Mesothelial cell of epicardium (in vitro differentiated cells): Measurements from ENCODE around the gene KPTN. TPM values are rescaled to one million over a fixed set of nuclear protein-coding genes. Genes with fewer than 3 reads are reported as not detected.

Experiments used
- DNase-seq, 2 experiments: peaks; one replicate each; pipeline ENCODE4 v3.0.0; 2021; ENCODE audit warnings: low spot score in 2 of 2; ENCODE audit not compliant: unreplicated experiment in 2 of 2
- H3K27ac Mint-ChIP-seq: 2 replicates; pipeline ENCODE4 v1.8.0; 2021; ENCODE audit warnings: mixed read lengths
- H3K27me3 Mint-ChIP-seq: 2 replicates; pipeline ENCODE4 v1.8.0; 2021; ENCODE audit warnings: low read depth, mixed read lengths
- H3K36me3 Mint-ChIP-seq: 2 replicates; pipeline ENCODE4 v1.8.0; 2021; ENCODE audit warnings: mixed read lengths
- H3K4me1 Mint-ChIP-seq: 2 replicates; pipeline ENCODE4 v1.8.0; 2021; ENCODE audit warnings: mixed read lengths
- H3K4me3 Mint-ChIP-seq: 2 replicates; pipeline ENCODE4 v1.8.0; 2021; ENCODE audit warnings: mild to moderate bottlenecking, moderate library complexity, mixed read lengths
- H3K9me3 Mint-ChIP-seq: 2 replicates; pipeline ENCODE4 v1.8.0; 2021; ENCODE audit warnings: mixed read lengths
- total RNA-seq: library from RNA; stranded (reverse); gene quantifications from 3 replicates; pipeline ENCODE4 v1.2.1, GENCODE V29; 2021
- TF ChIP-seq, protein P1 (sequence below): fragments of 200-600 bp; sonication (generic); IDR thresholded peaks from one replicate; pipeline ENCODE4 v1.5.0; 2021; ENCODE audit warnings: antibody characterized with exemption; ENCODE audit not compliant: unreplicated experiment

Gene KPTN
- total RNA-seq, 1 donor from 2014 or later: 18.4 TPM

DNA sequence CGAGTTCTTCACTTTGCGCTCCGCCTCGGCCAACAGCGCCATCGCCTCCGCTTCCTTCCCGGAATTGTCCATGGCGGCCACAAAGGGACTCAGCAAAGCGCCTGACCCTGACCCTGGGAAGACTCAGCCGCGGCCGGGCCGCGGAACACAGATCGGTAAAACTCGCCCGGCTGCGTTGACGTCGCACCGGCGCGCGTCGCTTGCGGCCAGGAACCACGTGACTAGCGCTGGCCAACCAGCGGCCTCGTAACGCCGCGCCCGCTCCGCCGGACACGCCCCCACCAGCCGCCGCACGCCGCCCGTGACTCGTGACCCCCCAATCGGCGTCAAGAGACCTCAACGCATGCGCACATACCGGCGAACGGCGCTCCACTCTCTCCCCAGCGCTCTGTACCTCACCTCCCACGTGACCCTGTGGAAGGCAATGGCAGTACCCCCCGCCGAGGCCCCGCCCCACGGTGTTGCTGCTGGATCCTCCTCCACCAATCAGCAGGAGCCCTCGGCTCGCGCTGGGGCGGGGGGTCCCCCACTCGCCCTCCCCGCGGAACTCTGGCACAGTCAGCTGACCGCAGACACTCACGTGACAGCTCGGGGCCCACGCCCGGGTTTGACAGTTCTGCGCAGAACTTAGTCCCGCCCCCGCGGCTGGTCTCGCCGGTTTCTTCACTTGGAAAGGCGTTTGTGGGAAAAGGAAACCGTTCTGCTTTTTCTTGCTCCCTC is 31.0 kb upstream of the KPTN start, which contains the start of gene NAPA:
TSS of gene NAPA (minus strand) at position 195 of the 720 bp plus-strand sequence. CDS start at position 72, 123 bp downstream.
- Mint-ChIP-seq H3K9me3 (no peaks in the 10 kb centered on the region), H3K27ac (peak within 1 kb of the TSS; percentile 99), H3K36me3 (no peaks in the 10 kb centered on the region), H3K4me3 (peak within 1 kb of the TSS; percentile 99), H3K27me3 (no peaks in the 10 kb centered on the region), H3K4me1 (peaks cover 32% of the 10 kb centered on the region)
- TF ChIP-seq, protein P1, sequence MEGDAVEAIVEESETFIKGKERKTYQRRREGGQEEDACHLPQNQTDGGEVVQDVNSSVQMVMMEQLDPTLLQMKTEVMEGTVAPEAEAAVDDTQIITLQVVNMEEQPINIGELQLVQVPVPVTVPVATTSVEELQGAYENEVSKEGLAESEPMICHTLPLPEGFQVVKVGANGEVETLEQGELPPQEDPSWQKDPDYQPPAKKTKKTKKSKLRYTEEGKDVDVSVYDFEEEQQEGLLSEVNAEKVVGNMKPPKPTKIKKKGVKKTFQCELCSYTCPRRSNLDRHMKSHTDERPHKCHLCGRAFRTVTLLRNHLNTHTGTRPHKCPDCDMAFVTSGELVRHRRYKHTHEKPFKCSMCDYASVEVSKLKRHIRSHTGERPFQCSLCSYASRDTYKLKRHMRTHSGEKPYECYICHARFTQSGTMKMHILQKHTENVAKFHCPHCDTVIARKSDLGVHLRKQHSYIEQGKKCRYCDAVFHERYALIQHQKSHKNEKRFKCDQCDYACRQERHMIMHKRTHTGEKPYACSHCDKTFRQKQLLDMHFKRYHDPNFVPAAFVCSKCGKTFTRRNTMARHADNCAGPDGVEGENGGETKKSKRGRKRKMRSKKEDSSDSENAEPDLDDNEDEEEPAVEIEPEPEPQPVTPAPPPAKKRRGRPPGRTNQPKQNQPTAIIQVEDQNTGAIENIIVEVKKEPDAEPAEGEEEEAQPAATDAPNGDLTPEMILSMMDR: peak; percentile 100
- DNase-seq: peak; percentile 100

DNA sequence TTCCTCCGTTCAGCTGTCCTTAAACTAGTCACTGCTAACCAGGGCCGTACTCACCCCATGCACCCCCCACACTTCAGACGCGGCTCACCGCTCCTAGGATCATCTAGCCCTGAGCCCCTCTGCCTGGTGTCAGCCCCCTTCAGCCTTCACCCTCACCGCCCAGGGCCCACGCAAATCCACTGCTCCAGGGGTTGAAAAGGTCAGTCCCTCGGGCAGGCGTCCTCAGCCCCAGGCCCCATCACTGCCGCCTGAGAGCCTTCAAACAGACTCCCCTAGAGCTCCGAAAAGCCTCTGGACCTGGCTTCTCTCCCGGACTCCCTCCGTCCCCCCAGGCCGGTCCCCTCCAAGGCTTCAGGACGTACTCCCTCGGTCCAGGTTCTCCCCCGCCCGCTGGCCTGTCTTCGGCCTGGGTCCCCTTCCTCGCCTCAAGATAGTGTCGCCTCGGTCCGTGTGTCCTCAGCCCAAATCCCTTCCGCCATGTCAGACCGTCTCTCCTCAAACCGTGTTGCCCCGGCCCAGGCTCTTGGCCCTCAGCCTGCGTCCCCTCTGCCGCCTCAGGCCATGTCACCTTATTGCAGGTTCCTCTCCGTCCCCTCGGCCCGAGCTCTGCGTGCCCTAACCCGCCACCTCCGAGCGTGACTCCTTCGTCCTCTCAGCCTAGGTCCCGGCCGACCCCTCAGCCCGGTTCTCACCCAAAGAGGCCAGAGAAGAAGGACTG is 30.3 kb upstream of the KPTN start:
- no peak for DNase-seq
- TF ChIP-seq, protein P1: no peak
- H3K27ac Mint-ChIP-seq: peak overlapping the region; percentile 99

DNA sequence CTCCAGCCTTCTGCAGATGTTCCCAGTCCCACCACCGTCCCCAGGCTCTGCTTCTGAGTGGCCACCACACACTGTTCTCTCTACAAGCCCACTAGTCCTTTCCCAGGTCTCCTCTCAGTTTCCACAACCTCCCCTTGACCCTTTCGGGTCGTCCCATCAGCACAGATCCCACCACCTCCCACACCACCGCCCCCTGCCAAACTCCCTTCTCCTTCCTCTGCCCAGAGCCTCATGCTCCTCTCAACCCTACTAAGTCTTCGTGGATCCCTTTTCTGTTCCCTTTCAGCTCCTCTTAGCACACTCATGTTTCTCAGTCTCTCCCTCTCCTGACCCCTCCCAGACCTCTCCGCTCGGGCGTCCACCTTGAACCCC is 28.9 kb upstream of the KPTN start:
- TF ChIP-seq, protein P1: no peak
- Mint-ChIP-seq H3K4me3 (peak overlapping the region; percentile 99), H3K27me3 (no peaks in the 10 kb centered on the region), H3K4me1 (peaks cover 32% of the 10 kb centered on the region), H3K9me3 (no peaks in the 10 kb centered on the region), H3K27ac (peak overlapping the region; percentile 79), H3K36me3 (no peaks in the 10 kb centered on the region)
- DNase-seq: no peak

More for the DNA sequence above, 30.3 kb upstream of the KPTN start:
- Mint-ChIP-seq H3K9me3 (no peaks in the 10 kb centered on the region), H3K4me1 (peaks cover 32% of the 10 kb centered on the region), H3K4me3 (peak overlapping the region; percentile 99), H3K36me3 (no peaks in the 10 kb centered on the region), H3K27me3 (no peaks in the 10 kb centered on the region)

DNA sequence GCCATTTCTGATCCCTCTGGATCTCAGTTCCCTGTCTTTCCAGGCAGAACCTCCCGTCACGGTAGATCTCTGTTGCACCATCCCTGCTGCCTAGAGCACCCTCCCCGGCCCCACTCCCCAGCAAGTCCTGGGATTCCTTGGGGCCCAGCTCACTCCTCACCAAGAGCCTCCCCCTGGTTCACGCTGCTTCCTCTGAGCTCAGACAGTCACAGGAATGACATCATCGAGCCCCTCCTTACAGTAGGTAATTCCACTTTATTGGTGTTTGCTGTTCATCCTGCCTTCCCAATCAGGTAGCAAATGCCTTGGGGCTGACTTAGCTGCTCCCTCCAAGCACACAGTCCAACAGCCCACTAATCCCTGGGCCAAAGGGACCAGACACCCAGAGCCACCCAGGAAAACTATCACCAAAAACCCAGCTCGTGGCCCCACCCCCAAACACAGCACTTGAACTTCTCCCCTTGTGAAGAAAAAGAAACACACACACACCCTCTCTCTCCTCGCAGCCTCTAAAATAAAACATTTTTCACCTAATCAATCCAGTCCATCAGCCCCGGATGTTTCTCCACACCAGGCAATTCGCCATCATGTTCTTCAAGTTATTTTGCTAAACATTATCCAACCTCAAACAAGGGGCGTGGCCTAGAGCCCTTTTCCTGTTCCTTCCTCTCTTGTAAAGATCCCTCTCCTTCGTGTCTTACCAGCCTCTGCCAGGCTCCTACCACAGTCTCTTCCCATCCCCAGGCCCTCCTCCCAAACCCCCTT is 28.3 kb upstream of the KPTN start:
- TF ChIP-seq, protein P1: no peak
- Mint-ChIP-seq H3K9me3 (no peaks in the 10 kb centered on the region), H3K36me3 (no peaks in the 10 kb centered on the region), H3K4me3 (peak overlapping the region; percentile 99), H3K27ac (peak overlapping the region; percentile 79), H3K4me1 (peaks cover 32% of the 10 kb centered on the region), H3K27me3 (no peaks in the 10 kb centered on the region)
- no peak for DNase-seq

DNA sequence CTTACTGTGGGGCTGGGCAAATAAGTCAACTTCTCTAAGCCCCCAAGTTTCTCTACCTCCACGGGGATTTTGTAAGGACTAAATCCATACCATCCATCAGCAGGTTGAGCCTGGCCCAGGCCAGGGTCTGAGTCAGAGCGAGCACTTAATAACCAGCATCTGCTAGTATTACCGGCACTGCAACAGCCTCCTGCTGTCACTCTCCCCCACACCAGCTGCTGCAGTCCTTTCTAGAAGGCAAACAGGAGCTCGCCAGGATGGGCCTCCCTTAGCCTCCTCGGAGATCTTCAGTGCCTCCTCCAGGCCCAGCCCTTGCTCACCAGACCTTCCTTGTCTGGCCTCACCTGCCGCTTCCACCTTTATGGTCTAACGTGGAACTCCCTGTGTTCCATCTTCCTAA is 27.7 kb upstream of the KPTN start:
- Mint-ChIP-seq H3K27me3 (no peaks in the 10 kb centered on the region), H3K36me3 (no peaks in the 10 kb centered on the region), H3K4me1 (peaks cover 32% of the 10 kb centered on the region), H3K27ac (peak overlapping the region; percentile 22), H3K4me3 (no peak overlapping the region), H3K9me3 (no peaks in the 10 kb centered on the region)
- TF ChIP-seq, protein P1: no peak
- no peak for DNase-seq
